Prostate gland (tissue), 2 donors: ENCODE results near the gene GNPNAT1.

Experiments used
- CTCF ChIP-seq, 4 experiments: fragments of 200-600 bp in 2 of 4; fragments of 450-650 bp in 2 of 4; sonication (generic) in 2 of 4; IDR thresholded peaks; 1 replicate in 3 of 4; 2 replicates in 1 of 4; pipeline ENCODE4 v1.5.1; 2016 to 2019; ENCODE audit warnings: antibody characterized with exemption in 4 of 4, mild to moderate bottlenecking in 2 of 4, moderate library complexity in 2 of 4
- POLR2A ChIP-seq: fragments of 450-650 bp; IDR thresholded peaks from one replicate; pipeline ENCODE4 v1.6.1; 2016; ENCODE audit warnings: antibody characterized with exemption, mild to moderate bottlenecking
- POLR2AphosphoS5 ChIP-seq: sonication (generic); formaldehyde crosslinking; IDR thresholded peaks from one replicate; pipeline ENCODE4 v1.6.1; 2017; ENCODE audit warnings: antibody characterized with exemption

GRCh38 chr14:52834440-52834842 is 43.0 kb upstream of the GNPNAT1 start:
- TF ChIP-seq POLR2AphosphoS5 (no peak), CTCF (IDR thresholded peaks at IDR 0.05) (no peak), POLR2A (no peak)
